Epidermal melanocyte (primary cell): Measurements from ENCODE around the gene TMEM182.

Source experiments
- DNase-seq: peaks from one replicate; pipeline ENCODE4 v3.0.0; 2011; ENCODE audit warnings: low spot score; ENCODE audit not compliant: insufficient read length

TMEM182 gene

DNA sequence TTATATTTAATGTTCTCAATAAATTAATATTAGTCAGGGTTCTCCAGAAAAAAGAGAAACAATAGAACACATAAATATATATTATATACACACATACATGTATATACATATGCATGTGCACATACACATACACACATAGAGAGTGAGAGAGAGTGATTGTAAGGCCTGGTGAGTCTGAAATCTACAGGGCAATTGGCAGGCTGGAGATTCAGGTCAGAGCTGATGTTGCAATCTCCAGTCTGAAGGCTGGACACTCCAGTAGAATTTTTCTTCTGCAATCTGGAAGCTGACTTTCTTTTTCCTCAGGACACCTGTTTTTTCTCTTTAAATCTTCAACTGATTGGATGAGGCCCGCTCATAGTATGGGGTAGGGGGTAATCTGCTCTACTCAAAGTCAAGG lies 3.2 kb downstream of the TMEM182 start:
- no peak for DNase-seq

DNA sequence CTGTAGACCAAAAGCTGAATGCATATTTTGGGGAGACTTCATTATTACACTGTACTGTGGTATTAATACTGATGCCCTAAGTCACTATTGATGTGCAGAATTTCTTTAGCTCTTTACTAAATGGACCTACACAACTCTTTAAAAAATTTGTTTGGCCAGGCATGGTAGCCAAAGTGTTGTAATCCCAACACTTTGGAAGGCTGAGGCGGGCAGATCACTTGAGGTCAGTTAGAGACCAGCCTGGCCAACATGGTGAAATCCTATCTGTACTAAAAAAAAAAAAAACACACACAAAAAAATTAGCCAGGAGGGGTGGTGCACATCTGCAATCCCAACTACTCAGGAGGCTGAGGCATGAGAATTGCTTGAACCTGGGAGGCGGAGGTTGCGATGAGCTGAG lies 6.4 kb downstream of the TMEM182 start:
- DNase-seq = no peak

DNA sequence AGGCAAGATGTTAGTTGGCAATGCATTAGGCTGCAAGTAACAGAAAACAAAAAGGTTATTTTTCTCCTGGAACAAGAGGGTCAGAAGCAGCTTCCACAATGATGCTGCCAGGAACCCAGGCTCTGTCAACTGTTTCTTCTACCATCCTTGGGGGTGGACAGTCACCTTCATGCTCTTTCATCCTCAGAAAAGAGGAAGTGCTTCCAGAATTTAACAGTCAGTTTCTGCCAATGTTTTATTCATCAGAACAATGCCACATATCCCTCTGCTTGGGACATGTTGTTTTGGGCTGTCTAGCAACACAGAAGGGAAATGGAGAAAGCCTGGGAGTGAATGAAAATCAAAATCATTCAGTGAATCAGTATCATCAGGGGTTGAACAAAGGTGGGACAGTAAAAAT lies 7.1 kb downstream of the TMEM182 start:
- DNase-seq = no peak

DNA sequence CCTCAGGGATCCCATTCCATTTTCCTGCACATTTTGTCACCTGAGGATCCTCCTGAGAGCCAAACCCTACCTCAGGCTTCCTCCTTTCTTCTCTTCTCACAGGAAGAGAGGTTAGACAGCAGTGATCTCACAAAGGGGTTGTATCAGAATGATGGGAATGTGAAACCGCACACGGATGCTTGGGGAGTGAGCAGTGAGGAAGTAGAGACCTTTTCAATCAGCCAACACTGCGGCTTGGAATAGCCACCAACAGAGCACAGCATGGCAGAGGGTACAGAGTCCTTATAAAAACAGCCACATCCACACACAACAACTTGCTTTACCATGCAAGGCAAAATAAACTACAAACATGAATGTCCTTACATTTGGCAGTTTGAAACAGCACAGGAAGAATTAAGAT lies 8.7 kb downstream of the TMEM182 start:
- no peak for DNase-seq

- DNase-seq = no peak
These were observed 9.3 kb downstream of the TMEM182 start for GRCh38 chr2:102771114-102771513.

DNA sequence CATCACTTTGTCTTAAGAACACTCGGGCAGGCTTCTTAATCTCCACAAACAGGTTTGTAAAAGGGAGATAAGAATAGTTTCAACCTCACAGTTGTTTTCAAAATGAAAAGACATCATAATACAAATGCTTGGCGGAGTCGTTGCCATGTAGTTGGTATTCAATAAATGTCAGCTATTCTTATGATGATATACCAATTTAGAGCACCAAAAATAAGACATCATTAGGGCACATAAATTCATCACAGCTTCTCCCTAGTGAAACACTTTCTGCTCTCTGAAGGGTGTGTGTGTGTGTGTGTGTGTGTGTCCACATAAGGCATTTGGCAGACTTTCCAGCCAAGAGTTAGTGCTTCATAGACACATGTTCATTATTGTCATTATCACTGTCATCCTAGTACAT lies 10.8 kb downstream of the TMEM182 start:
- DNase-seq = no peak

GRCh38 chr2:102773149-102773705 lies 11.4 kb downstream of the TMEM182 start:
- DNase-seq = no peak

- no peak for DNase-seq
These were observed 16.4 kb downstream of the TMEM182 start for GRCh38 chr2:102778260-102778659.

DNA sequence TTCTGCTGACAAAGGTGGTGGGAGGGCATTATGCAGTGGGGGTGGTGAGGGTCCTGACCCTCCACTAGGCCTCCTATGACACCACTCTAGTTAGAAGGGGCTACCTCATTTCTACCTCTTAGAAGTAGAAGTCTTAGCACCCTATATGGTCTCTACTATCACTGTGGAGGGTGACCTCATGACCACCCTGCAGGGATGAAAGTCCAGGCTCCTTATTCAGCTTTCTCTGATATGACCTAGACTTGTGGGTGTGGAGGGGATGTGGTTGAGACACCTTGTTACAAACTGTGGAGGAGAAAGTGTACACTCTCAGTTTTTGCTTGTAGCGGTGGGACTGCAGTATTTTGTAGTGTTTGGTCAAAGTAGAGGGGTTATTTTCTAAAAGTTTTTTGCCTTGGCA lies 18.6 kb downstream of the TMEM182 start:
- DNase-seq = no peak

GRCh38 chr2:102782187-102782586 lies 20.4 kb downstream of the TMEM182 start:
- no peak for DNase-seq

DNA sequence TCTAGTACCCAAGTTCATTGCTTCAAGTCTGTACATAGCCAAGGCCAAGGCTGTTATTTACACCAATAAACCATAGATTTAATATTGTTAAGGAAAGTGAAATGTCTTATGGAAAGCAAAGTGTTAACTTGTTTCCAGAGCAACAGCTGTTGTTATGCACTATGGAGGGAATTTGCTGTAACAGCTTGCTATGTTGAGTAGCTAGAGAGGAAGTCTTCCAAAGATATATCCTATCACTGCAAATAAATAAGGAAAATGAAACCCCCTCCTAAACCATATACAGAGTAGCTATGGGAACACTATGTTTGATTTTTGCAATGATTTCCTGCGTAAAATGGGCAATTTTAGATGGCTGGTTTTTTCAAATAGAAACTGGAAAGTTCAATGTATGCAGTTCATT lies 21.1 kb downstream of the TMEM182 start:
- DNase-seq = no peak

GRCh38 chr2:102783506-102784183 lies 21.8 kb downstream of the TMEM182 start:
- DNase-seq = no peak

GRCh38 chr2:102784940-102785339 lies 23.1 kb downstream of the TMEM182 start:
- no peak for DNase-seq

DNA sequence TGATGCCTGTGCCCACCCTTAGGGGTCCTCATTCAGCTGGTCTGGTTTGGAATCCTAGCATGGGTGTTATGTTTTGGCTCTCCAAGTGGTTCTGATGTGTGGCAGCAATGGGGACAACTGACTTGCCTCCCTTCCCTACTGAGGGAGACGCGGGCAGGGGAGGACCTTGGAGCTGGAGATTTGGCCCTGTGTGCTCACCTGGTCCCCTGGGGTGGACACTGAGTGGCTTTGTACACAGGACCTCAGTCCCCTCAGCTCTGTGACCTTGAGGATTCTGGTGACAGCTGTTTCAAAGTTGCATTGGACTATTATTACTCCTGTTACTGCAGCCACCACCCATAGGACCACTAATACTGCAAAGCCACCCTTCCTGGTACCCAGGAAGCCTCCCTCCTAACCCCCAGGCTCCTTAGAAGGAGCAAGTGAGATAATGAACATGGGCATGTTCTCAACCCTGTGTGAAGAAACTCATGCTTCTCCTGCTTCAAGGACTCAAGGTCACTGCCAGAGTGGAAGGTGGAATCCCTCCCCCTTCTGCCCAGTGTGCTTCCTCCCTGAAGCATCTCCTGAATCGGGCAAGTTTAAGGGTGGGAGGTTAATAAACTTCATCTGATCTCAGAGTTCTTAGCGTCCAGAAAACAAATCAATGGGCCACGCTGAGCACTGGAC lies 26.5 kb downstream of the TMEM182 start:
- DNase-seq = no peak

- DNase-seq = no peak
These were observed 27.0 kb downstream of the TMEM182 start for GRCh38 chr2:102788885-102789260.

- no peak for DNase-seq
These were observed 27.7 kb downstream of the TMEM182 start for GRCh38 chr2:102789349-102790090.

DNA sequence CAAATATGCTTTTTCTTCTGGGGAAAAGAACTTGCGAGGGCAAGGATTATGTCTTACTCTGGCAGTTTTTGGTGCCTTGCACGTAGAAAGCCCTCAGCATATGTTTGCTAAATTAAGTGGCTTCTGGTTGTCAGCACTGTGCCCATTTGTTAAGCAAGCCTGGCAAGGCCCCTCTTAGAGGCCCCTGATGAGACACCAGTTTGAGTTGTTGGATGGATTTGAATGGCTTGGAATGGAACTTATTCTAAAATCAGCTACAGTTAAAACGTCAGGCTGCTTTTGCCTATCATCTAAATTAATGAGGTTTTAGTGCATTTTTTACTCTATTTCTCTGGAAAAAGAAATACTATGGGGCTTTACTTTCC lies 28.2 kb downstream of the TMEM182 start:
- no peak for DNase-seq

DNA sequence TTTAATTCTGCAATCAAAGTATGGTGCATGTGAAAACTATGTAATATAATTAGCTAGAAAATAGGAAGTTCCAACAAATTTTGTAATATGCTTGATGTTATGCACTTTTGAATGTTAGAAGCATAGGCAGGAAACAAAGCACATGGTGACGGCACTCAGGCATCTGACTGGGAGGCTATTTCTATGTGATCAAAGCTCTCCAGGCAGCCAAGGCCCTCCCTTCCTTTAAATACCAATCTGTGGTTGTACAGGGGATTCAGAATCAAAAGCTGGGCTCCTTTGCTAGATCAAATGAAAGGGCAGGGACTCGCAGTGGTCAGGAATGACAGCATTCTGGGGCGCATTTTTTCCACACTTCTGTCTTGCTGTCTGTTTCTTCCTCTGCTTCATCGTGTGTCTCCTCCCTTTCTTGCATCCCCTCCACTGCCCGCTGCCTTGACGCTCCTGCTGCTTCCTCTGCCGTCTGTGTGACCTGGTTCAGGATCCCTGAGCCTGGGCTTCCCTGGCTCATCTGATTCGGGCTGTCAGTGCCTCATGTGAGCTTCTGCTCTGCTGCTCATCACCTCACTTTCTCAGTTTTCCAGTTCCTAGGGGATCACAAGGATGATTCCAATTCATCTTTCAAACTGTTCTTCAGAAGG lies 30.9 kb downstream of the TMEM182 start:
- DNase-seq = no peak

- DNase-seq = no peak
These were observed 33.8 kb downstream of the TMEM182 start for GRCh38 chr2:102795641-102796040.

DNA sequence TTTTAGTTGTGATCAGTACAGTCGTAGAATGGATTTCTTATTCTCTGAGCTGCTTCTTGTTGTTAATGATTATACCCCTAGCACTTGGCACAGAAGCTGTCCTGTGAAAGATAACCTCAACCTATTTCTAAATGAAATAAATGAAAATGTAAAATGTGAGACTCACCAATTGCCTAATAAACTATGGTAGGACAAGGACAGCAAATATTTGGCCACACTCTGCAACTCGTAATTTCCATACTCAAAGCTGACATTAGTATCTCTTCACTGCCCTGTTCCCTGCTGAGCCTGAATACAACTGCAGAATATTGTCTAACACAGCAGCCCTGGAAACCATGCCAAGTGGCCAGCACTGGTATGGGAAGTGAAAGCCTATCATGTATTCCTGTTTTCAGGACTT lies 34.5 kb downstream of the TMEM182 start:
- no peak for DNase-seq

- no peak for DNase-seq
These were observed 35.7 kb downstream of the TMEM182 start for GRCh38 chr2:102797486-102797885.

DNA sequence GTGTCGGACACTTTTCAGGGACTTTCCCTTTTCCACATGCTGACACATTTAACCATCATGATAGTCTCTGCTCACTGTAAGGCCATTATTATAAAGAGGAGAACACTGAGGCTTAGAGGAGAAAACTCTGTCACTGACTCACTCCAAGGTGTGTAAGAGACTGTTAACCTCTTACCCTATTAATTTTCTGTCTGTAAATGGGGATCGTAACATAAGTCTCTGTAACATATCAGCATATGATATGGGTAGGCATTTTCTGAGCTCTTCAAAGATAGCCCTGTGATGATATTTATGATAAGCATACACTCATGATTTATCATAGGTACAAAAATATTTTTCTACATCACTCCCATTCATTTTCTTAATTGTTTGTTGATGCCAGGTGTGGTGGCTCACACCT lies 36.4 kb downstream of the TMEM182 start:
- DNase-seq = no peak
